SIG-M5 treated with dmso at 0.1 percent for 504 hours (cell line): ENCODE results near the gene COPS2.
"Not testable (repeated sequence)": the region's sequence is repeated elsewhere in the genome, so short reads cannot be mapped to it uniquely, and the experiment has no call there.

Experiments
- DNase-seq: peaks from one replicate; lab custom pipeline; 2025; ENCODE audit not compliant: unreplicated experiment; lab: John Stamatoyannopoulos, UW

Gene COPS2

GRCh38 chr15:49155110-49155833 is at the start of gene COPS2:
COPS2 (minus strand) TSS chr15:49155599; CDS start chr15:49155578, 21 bp downstream.
- peak; percentile 95 for DNase-seq

- DNase-seq = no peak
Observed at GRCh38 chr15:49200347-49200746, 44.9 kb upstream of the COPS2 start.

GRCh38 chr15:49199666-49200065 is 44.3 kb upstream of the COPS2 start:
- no peak for DNase-seq

- DNase-seq = no peak
Observed at GRCh38 chr15:49196856-49197255, 41.5 kb upstream of the COPS2 start.

- DNase-seq = no peak
Observed at GRCh38 chr15:49191892-49192291, 36.5 kb upstream of the COPS2 start.

GRCh38 chr15:49190586-49190985 is 35.2 kb upstream of the COPS2 start:
- peak; percentile 64 for DNase-seq

GRCh38 chr15:49189631-49190030 is 34.2 kb upstream of the COPS2 start:
- DNase-seq = no peak

- DNase-seq = no peak
Observed at GRCh38 chr15:49188933-49189332, 33.5 kb upstream of the COPS2 start.

- DNase-seq = no peak
Observed at GRCh38 chr15:49187549-49188245, 32.3 kb upstream of the COPS2 start.

- DNase-seq = no peak
Observed at GRCh38 chr15:49185473-49185872, 30.1 kb upstream of the COPS2 start.

- DNase-seq = not testable (repeated sequence)
Observed at GRCh38 chr15:49183741-49184140, 28.3 kb upstream of the COPS2 start.

- no peak for DNase-seq
Observed at GRCh38 chr15:49182128-49182527, 26.7 kb upstream of the COPS2 start.

- no peak for DNase-seq
Observed at GRCh38 chr15:49179433-49180190, 24.2 kb upstream of the COPS2 start.

- DNase-seq = no peak
Observed at GRCh38 chr15:49178497-49178896, 23.1 kb upstream of the COPS2 start.

GRCh38 chr15:49175582-49176397 is 20.4 kb upstream of the COPS2 start:
- not testable (repeated sequence) for DNase-seq

GRCh38 chr15:49174902-49175301 is 19.5 kb upstream of the COPS2 start:
- DNase-seq = peak; percentile 26

GRCh38 chr15:49171790-49172189 is 16.4 kb upstream of the COPS2 start:
- no peak for DNase-seq

GRCh38 chr15:49169880-49170597 is 14.6 kb upstream of the COPS2 start, which contains the start of gene GALK2:
GALK2 (plus strand) TSS chr15:49170247; CDS start chr15:49170323, 76 bp downstream.
- peak; percentile 87 for DNase-seq

- DNase-seq = no peak
Observed at GRCh38 chr15:49168016-49168415, 12.6 kb upstream of the COPS2 start.

- no peak for DNase-seq
Observed at GRCh38 chr15:49164865-49165264, 9.5 kb upstream of the COPS2 start.
